M059J (cell line): ENCODE data around the gene FCER1G. TPM values are rescaled to one million over a fixed set of nuclear protein-coding genes. Genes with fewer than 3 reads are reported as not detected.
"Not testable (repeated sequence)": the region's sequence is repeated elsewhere in the genome, so short reads cannot be mapped to it uniquely, and the experiment has no call there.

ENCODE experiments used
- DNase-seq: peaks from one replicate; pipeline ENCODE4 v3.0.0-alpha.2; 2012; ENCODE audit warnings: low read depth
- total RNA-seq: library from RNA; depleted of rRNA; stranded (reverse); fragments of >200 nt; shearing (Covaris generic); gene quantifications from 2 replicates; pipeline ENCODE4 v1.2.3, GENCODE V29; 2014

Gene FCER1G
- total RNA-seq, 1 experiment from 2014 or later: not detected

GRCh38 chr1:161229896-161230295, 14.8 kb downstream of the FCER1G start:
- DNase-seq: no peak

DNA sequence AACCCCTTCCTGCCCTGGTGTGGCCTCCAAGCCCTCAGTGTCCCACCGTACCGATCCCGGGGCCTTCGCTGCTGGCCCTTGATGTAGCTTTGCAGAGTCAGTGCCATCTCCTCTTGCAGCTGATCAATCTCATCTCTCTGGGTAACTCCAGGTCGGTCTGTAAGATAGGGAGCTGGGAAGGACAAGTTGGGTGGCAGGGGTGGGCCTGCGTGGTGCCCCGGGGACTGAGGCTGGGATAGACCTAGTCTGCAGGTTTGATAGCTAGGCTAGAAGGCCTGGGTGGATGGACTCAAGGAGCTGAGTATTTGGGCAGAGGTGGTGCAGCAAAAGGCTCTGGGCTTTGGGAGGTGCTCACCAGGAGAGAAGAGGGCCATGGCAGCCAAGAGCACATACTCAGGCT, 15.7 kb downstream of the FCER1G start:
- DNase-seq: no peak

DNA sequence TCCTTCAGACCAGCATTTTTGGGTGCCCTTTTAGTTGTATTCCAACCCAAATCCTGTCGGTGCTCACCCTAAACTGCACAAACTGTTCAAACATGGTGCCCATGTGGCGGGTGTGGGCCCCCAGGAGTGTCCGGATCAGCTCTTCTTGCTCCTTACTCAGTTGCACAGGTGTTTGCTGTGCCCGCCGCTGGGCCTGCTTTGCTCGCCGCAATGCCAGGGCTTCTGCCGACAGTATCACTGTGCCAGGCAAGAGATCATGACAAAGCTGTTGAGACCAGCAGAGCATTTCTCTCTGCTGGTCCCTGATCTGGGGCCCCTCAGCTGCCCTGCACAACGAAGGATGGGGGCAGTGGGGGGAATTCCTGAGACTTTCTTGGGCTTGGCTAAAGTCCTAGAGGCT, 18.0 kb downstream of the FCER1G start:
- DNase-seq: no peak

DNA sequence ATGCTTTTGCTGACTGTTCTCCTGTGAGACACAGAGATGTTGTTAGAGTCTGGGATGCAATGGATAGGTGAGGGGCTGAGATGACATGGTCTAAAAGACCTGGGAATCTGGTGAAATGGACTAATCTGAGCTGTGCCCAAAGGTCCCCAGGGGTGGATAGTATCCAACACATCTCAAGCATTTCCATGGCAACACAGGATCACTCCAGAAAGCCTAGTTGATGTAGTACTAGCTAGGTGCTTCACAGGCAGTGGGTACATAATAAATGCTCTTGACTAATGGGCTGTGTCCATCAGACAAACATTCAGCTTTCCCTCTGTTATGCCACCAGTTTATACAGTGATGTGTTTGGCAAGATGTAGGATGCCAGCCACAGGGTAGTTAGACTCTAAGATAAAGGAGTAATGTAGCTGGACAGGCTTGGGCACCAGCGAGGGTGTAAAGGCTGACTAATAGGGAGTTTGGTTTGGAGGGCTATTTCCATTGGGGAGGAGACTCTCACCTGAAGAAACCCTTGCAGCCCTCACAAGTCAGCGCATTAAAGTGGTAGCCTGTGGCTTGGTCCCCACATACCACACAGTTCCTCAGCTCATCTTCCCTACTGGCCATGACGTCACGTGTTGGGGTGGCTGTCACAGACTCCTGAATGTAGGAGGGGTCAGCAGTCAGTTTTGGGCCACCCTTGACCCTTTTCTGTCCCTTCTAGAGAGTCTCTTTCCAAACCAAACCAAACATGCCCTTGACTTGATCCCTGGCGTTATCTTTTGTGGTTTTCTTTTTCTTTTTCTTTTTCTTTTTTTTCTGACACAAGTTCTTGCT, 21.1 kb downstream of the FCER1G start:
- DNase-seq: no peak

- no peak for DNase-seq
Observed at GRCh38 chr1:161238039-161238473, 23.0 kb downstream of the FCER1G start, which contains the start of gene NR1I3. Gene NR1I3, minus strand, starts transcription at chr1:161238203. Its CDS starts 1,638 bp downstream, at chr1:161236565.

GRCh38 chr1:161241682-161242081, 26.6 kb downstream of the FCER1G start:
- DNase-seq: no peak

DNA sequence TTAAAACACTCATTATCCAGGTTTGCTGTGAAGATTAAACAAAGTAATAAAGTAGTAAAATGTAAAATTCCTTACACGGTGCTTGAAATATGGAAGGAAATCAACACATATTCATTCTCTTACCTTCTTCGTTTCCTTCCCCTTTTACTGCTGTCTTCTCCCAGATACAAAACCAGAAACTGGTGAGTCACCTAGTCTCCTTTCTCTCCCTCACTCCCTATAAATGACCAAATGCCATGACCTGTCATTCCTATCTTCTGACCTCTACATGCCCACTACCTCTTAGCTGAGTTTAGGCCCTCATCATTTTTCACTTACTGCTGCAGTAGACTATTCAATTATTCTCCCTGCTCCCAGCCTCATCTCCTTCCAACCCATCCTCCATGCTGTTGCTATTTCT, 27.2 kb downstream of the FCER1G start:
- peak; percentile 55 for DNase-seq

DNA sequence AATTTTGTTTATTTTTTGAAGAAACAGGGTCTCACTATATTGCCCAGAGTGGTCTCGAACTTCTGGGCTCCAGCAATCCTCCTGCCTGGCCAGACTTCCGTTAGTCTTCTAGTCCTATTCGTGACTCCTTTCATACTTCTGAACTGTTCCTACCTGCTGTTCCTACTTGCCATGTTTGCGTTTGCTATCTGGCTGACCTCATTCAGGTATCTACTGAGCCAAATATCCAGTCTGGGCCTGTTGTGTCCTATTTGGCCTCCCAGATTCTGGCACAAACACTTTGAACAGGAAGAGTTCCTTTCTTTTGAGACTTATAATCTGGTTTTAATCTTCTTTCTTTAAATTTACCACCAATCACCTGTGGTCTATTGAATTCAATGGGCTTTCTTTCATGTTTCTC, 29.8 kb downstream of the FCER1G start:
- no peak for DNase-seq

DNA sequence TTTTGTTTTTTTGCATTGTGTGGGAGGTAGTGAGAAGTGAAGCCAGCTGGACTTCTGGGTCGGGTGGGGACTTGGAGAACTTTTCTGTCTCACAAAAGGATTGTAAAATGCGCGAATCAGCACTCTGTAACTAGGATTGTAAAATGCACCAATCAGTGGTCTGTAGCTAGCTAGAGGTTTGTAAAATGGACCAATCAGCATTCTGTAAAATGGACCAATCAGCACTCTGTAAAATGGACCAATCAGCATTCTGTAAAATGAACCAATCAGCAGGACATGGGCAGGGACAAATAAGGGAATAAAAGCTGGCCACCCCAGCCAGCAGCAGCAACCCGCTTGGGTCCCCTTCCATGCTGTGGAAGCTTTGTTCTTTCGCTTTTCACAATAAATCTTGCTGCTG, 35.0 kb downstream of the FCER1G start:
- not testable (repeated sequence) for DNase-seq

DNA sequence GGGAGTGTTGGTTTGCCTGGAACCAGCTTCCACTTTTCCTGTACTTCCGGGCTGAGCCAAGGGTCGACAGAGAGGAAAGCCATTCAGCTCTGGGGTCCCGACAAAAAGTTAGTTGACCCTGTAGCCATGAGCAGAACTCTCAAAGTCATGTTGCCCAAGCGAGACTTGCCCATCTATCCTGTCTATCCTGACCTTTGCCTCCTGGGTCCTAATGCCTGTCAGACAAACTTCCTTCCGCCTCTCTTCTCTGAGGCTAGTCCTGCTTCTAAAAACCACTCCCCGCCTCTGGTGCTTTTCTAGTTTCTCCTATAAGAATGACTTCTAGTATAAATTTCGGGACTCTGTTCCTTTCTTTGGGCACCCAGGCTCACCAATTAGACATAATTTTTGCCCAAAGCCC, 35.7 kb downstream of the FCER1G start:
- no peak for DNase-seq

DNA sequence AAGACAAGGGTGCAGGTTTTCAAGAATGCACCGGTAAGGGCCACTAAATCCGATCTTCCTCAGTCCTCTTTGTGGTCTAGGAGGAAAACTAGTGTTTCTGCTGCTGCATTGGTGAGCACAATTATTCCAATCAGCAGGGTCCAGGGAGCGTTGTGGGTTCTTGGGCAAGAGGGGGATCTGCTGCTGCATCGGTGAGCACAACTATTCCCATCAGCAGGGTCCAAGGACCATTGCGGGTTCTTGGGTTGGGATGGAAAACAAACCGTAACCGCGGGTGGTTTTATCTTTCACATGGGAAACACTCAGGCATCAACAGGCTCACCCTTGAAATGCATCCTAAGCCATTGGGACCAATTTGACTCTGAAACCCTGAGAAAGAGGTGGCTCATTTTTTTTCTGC, 36.5 kb downstream of the FCER1G start:
- no peak for DNase-seq

DNA sequence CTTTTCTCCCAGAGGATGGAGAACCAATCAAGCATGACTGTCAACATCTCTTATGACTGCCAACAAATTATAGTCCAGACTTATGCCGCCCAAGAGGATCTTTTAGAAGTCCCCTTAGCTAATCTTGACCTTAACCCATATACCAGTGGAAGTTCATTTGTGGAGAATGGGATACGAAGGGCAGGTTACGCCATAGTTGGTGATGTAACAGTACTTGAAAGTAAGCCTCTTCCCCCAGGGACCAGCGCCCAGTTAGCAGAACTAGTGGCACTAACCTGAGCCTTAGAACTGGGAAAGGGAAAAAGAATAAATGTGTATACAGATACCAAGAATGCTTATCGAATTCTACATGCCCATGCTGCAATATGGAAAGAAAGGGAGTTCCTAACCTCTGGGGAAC, 40.2 kb downstream of the FCER1G start:
- DNase-seq: not testable (repeated sequence)

GRCh38 chr1:161255955-161256520, 40.9 kb downstream of the FCER1G start:
- DNase-seq: not testable (repeated sequence)

- not testable (repeated sequence) for DNase-seq
Observed at GRCh38 chr1:161257109-161257508, 42.0 kb downstream of the FCER1G start.

- peak; percentile 37 for DNase-seq
Observed at GRCh38 chr1:161258439-161259344, 43.6 kb downstream of the FCER1G start, which contains the start of gene PCP4L1. Gene PCP4L1, plus strand, starts transcription at chr1:161258745. Its CDS starts 230 bp downstream, at chr1:161258975.

GRCh38 chr1:161259345-161259702, 44.2 kb downstream of the FCER1G start:
- no peak for DNase-seq

GRCh38 chr1:161259765-161260164, 44.7 kb downstream of the FCER1G start:
- no peak for DNase-seq

- DNase-seq: no peak
Observed at GRCh38 chr1:161260376-161261260, 45.5 kb downstream of the FCER1G start.

GRCh38 chr1:161261261-161262235, 46.5 kb downstream of the FCER1G start:
- peak; percentile 11 for DNase-seq

- DNase-seq: no peak
Observed at GRCh38 chr1:161265305-161265704, 50.2 kb downstream of the FCER1G start.
